Osteoblast (primary cell): ENCODE data around the gene SRF. TPM values are rescaled to one million over a fixed set of nuclear protein-coding genes. Genes with fewer than 3 reads are reported as not detected.

Experiments
- DNase-seq: peaks from one replicate; pipeline ENCODE4 v3.0.0; 2011; ENCODE audit warnings: low spot score, mixed read lengths; ENCODE audit not compliant: insufficient read length; ENCODE audit errors: missing footprints
- H2AFZ ChIP-seq: 2 replicates; pipeline ENCODE4 v1.6.0; 2011; ENCODE audit warnings: mild to moderate bottlenecking, low read length
- H3K27ac ChIP-seq: 2 replicates; pipeline ENCODE4 v1.5.1; 2011; ENCODE audit warnings: mild to moderate bottlenecking, low read depth, low read length, moderate library complexity
- H3K27me3 ChIP-seq: 2 replicates; pipeline ENCODE4 v1.6.0; 2012; ENCODE audit warnings: mild to moderate bottlenecking, control low read depth, inconsistent platforms, low read length, moderate library complexity; ENCODE audit not compliant: insufficient read depth
- H3K36me3 ChIP-seq: 2 replicates; pipeline ENCODE4 v1.5.1; 2011; ENCODE audit warnings: mild to moderate bottlenecking, low read length, control low read depth, moderate library complexity; ENCODE audit not compliant: insufficient read depth
- H3K4me1 ChIP-seq: 2 replicates; pipeline ENCODE4 v1.5.1; 2011; ENCODE audit warnings: mild to moderate bottlenecking, low read length, control low read depth, moderate library complexity; ENCODE audit not compliant: insufficient read depth
- H3K4me2 ChIP-seq: 2 replicates; pipeline ENCODE4 v1.6.0; 2011; ENCODE audit warnings: mild to moderate bottlenecking, low read length; ENCODE audit not compliant: insufficient read depth
- H3K4me3 ChIP-seq: fragments of 200-600 bp; sonication (generic); 3 replicates; pipeline ENCODE4 v1.5.1; 2012; ENCODE audit warnings: mild to moderate bottlenecking, low read length, inconsistent platforms; ENCODE audit not compliant: insufficient read depth
- H3K79me2 ChIP-seq: 2 replicates; pipeline ENCODE4 v1.6.0; 2012; ENCODE audit warnings: mild to moderate bottlenecking, low read length, control low read depth, inconsistent platforms; ENCODE audit not compliant: insufficient read depth
- H3K9me3 ChIP-seq: 2 replicates; pipeline ENCODE4 v1.5.1; 2011; ENCODE audit warnings: low read depth, low read length, control low read depth
- H4K20me1 ChIP-seq: 2 replicates; pipeline ENCODE4 v1.6.0; 2012; ENCODE audit warnings: mild to moderate bottlenecking, low read length, control low read depth; ENCODE audit not compliant: insufficient read depth
- CTCF ChIP-seq: IDR thresholded peaks from 2 replicates; pipeline ENCODE4 v1.5.1; 2011; ENCODE audit warnings: mild to moderate bottlenecking, low read depth, low read length, moderate library complexity; ENCODE audit errors: extremely low read depth
- total RNA-seq: library from RNA; depleted of rRNA; stranded (reverse); fragments of >200 nt; gene quantifications from 2 replicates; pipeline ENCODE4 v1.2.3, GENCODE V29; 2012

Gene SRF
- total RNA-seq, 1 donor, result 20.6 TPM

- no peak for TF ChIP-seq CTCF
- H3K9me3 ChIP-seq, result no peaks in the 10 kb centered on the region
- no peaks in the 10 kb centered on the region for H3K4me1 ChIP-seq
- no peak overlapping the region for H3K4me3 ChIP-seq
- H3K4me2 ChIP-seq, result no peak overlapping the region
- no peak overlapping the region for H3K27ac ChIP-seq
- peaks cover 35% of the 10 kb centered on the region for H3K36me3 ChIP-seq
- no peaks in the 10 kb centered on the region for H4K20me1 ChIP-seq
- H3K27me3 ChIP-seq, result no peaks in the 10 kb centered on the region
- no peak overlapping the region for H2AFZ ChIP-seq
- H3K79me2 ChIP-seq, result no peaks in the 10 kb centered on the region
- DNase-seq, result peak; percentile 55
These were observed 45.1 kb downstream of the SRF start for GRCh38 chr6:43216200-43216599.

GRCh38 chr6:43217351-43217750 is 46.3 kb downstream of the SRF start:
- no peak overlapping the region for H3K27ac ChIP-seq
- H3K4me1 ChIP-seq, result no peaks in the 10 kb centered on the region
- H3K9me3 ChIP-seq, result no peaks in the 10 kb centered on the region
- H3K4me2 ChIP-seq, result no peak overlapping the region
- H3K79me2 ChIP-seq, result no peaks in the 10 kb centered on the region
- no peak overlapping the region for H2AFZ ChIP-seq
- peak; percentile 37 for DNase-seq
- peaks cover 35% of the 10 kb centered on the region for H3K36me3 ChIP-seq
- no peak overlapping the region for H3K4me3 ChIP-seq
- H4K20me1 ChIP-seq, result no peaks in the 10 kb centered on the region
- TF ChIP-seq CTCF, result no peak
- no peaks in the 10 kb centered on the region for H3K27me3 ChIP-seq

- no peaks in the 10 kb centered on the region for H3K27me3 ChIP-seq
- H3K4me3 ChIP-seq, result no peak overlapping the region
- H3K27ac ChIP-seq, result no peak overlapping the region
- no peaks in the 10 kb centered on the region for H3K4me1 ChIP-seq
- H3K36me3 ChIP-seq, result peaks cover 34% of the 10 kb centered on the region
- TF ChIP-seq CTCF, result no peak
- H3K9me3 ChIP-seq, result no peaks in the 10 kb centered on the region
- peak; percentile 37 for DNase-seq
- H4K20me1 ChIP-seq, result no peaks in the 10 kb centered on the region
- no peak overlapping the region for H3K4me2 ChIP-seq
- H2AFZ ChIP-seq, result no peak overlapping the region
- no peaks in the 10 kb centered on the region for H3K79me2 ChIP-seq
These were observed 48.0 kb downstream of the SRF start for GRCh38 chr6:43219119-43219518.

GRCh38 chr6:43219814-43220213 is 48.7 kb downstream of the SRF start:
- DNase-seq, result peak; percentile 74

More at GRCh38 chr6:43219814-43220213, 48.7 kb downstream of the SRF start:
- H3K4me1 ChIP-seq, result no peaks in the 10 kb centered on the region
- H3K27ac ChIP-seq, result no peak overlapping the region
- no peaks in the 10 kb centered on the region for H3K9me3 ChIP-seq
- H3K4me3 ChIP-seq, result no peak overlapping the region
- peaks cover 34% of the 10 kb centered on the region for H3K36me3 ChIP-seq
- no peak for TF ChIP-seq CTCF
- H4K20me1 ChIP-seq, result no peaks in the 10 kb centered on the region
- H3K4me2 ChIP-seq, result no peak overlapping the region
- H3K27me3 ChIP-seq, result no peaks in the 10 kb centered on the region
- no peaks in the 10 kb centered on the region for H3K79me2 ChIP-seq
- no peak overlapping the region for H2AFZ ChIP-seq
